K562 (cell line): ENCODE measurements around the gene LRRC8C. TPM values are rescaled to one million over a fixed set of nuclear protein-coding genes. Genes with fewer than 3 reads are reported as not detected.
A peak's percentile ranks its signal among the peaks of the same experiment; 100 is the strongest.

ENCODE experiments used
- ARNT ChIP-seq, 2 experiments: fragments of 450-650 bp; IDR thresholded peaks; 2 replicates each; pipeline ENCODE4 v1.6.1; 2016; ENCODE audit warnings: mild to moderate bottlenecking in 1 of 2
- BCLAF1 ChIP-seq, 2 experiments: fragments of 450-650 bp in 1 of 2; IDR thresholded peaks; 2 replicates each; pipeline ENCODE4 v1.6.1; 2011 to 2017; ENCODE audit warnings: low read depth in 2 of 2, antibody characterized with exemption in 1 of 2, borderline replicate concordance in 1 of 2, low read length in 1 of 2, mild to moderate bottlenecking in 1 of 2, mixed read lengths in 1 of 2; ENCODE audit not compliant: control insufficient read depth in 1 of 2
- BRCA1 ChIP-seq, 2 experiments: fragments of 450-650 bp in 1 of 2; sonication (generic) in 1 of 2; formaldehyde crosslinking in 1 of 2; IDR thresholded peaks; 2 replicates each; pipeline versions ENCODE4 v1.5.0 to v1.6.1; 2017 to 2020; ENCODE audit warnings: mild to moderate bottlenecking in 1 of 2, missing genetic modification reagents in 1 of 2
- ELF1 ChIP-seq: fragments of 200-800 bp; sonication (Bioruptor generic); IDR thresholded peaks from 2 replicates; pipeline ENCODE4 v1.6.1; 2016; ENCODE audit warnings: missing genetic modification characterization, missing compliant biosample characterization
- ETS2 ChIP-seq: IDR thresholded peaks from 2 replicates; pipeline ENCODE4 v1.6.1; 2016; ENCODE audit warnings: borderline replicate concordance, missing genetic modification characterization, mild to moderate bottlenecking, moderate library complexity, missing compliant biosample characterization; ENCODE audit not compliant: poor library complexity, severe bottlenecking
- NR0B1 ChIP-seq: fragments of 450-650 bp; IDR thresholded peaks from one replicate; pipeline ENCODE4 v1.6.1; 2018; ENCODE audit warnings: mild to moderate bottlenecking, moderate library complexity; ENCODE audit not compliant: partially characterized antibody
- PBX2 ChIP-seq, 2 experiments: IDR thresholded peaks in 1 of 2; conservative IDR thresholded peaks in 1 of 2; 2 replicates each; pipeline ENCODE4 v1.6.1; 2016; ENCODE audit warnings: low read depth in 2 of 2, mild to moderate bottlenecking in 1 of 2, missing compliant biosample characterization in 1 of 2, missing genetic modification characterization in 1 of 2, moderate library complexity in 1 of 2
- PHB2 ChIP-seq: fragments of 450-650 bp; IDR thresholded peaks from 2 replicates; pipeline ENCODE4 v1.6.1; 2017; ENCODE audit warnings: low read depth
- ZBED1 ChIP-seq: IDR thresholded peaks from 2 replicates; pipeline ENCODE4 v1.6.1; 2014
- ZC3H11A ChIP-seq: IDR thresholded peaks from 2 replicates; pipeline ENCODE4 v1.6.1; 2012; ENCODE audit warnings: low read depth, low read length, improper control_type of control experiment
- ZFP36 ChIP-seq: fragments of 150-350 bp; IDR thresholded peaks from 2 replicates; pipeline ENCODE4 v1.6.1; 2018; ENCODE audit warnings: low read length, low read depth; ENCODE audit not compliant: partially characterized antibody
- ZNF232 ChIP-seq: sonication (generic); formaldehyde crosslinking; IDR thresholded peaks from 2 replicates; pipeline ENCODE4 v1.8.0; 2022; ENCODE audit warnings: mild to moderate bottlenecking, missing genetic modification reagents
- ZNF609 ChIP-seq: sonication (generic); formaldehyde crosslinking; IDR thresholded peaks from 2 replicates; pipeline ENCODE4 v1.8.1; 2023; ENCODE audit warnings: missing genetic modification reagents, mild to moderate bottlenecking, borderline replicate concordance
- polyA plus RNA-seq, 8 experiments: library from polyadenylated mRNA; depleted of rRNA in 4 of 8; stranded (reverse) in 5 of 8; unstranded in 3 of 8; fragments of >200 nt; fragmentation: Nextera tagmentation in 2 of 8; fragmentation: Illumina TruSeq in 1 of 8; extraction: Ambion mirVana in 2 of 8; extraction: Trizol in 1 of 8; gene quantifications; 2 replicates each; pipeline versions ENCODE4 v1.2.1 to v1.2.3, GENCODE V29; 2011 to 2014; ENCODE audit warnings: inconsistent platforms in 1 of 8, missing spikeins in 1 of 8
- total RNA-seq, 7 experiments: library from RNA; depleted of rRNA in 6 of 7; stranded (reverse); fragments of >200 nt in 6 of 7; fragmentation: Illumina TruSeq in 2 of 7; extraction: Trizol in 2 of 7; gene quantifications; 2 replicates each; pipeline versions ENCODE4 v1.2.1 to v1.2.3, GENCODE V29; 2011 to 2021; ENCODE audit warnings: low replicate concordance in 1 of 7

Gene LRRC8C
- total and polyA plus RNA-seq, 9 of the 15 experiments (the other 6 are each of a cell fraction or from before 2014, with no cell fraction given): 1.00 to 12.5 (median 4.5) TPM

GRCh38 chr1:89762779-89763648 is 130.1 kb downstream of the LRRC8C start (continued):
- TF ChIP-seq PBX2 (CRISPR knock-in tag; IDR thresholded peaks at IDR 0.05; ENCODE audit: low read depth): no peak
- TF ChIP-seq PBX2 (tag; conservative IDR thresholded peaks at IDR 0.05; ENCODE audit: low read depth): 0 out of 2 replicates have a peak, but pooled peaks have one; percentile 10
- no peak for TF ChIP-seq ZNF609 (CRISPR knock-in tag)
- no peak for TF ChIP-seq BRCA1 (IDR thresholded peaks at IDR 0.05)
- no peak for TF ChIP-seq BRCA1 (CRISPR knock-in tag; IDR thresholded peaks at IDR 0.05)
- no peak for TF ChIP-seq NR0B1
- no peak for TF ChIP-seq ZFP36
- TF ChIP-seq ELF1 (tag): peak; percentile 25; the same call in 1 of the 2 replicates
- TF ChIP-seq ZC3H11A: no peak
- no peak for TF ChIP-seq ZNF232 (CRISPR knock-in tag)
- TF ChIP-seq ARNT (IDR thresholded peaks at IDR 0.05): no peak
- TF ChIP-seq ZBED1: 0 out of 2 replicates have a peak, but pooled peaks have one; percentile 18
- TF ChIP-seq PHB2: peak; percentile 63; the same call in 1 of the 2 replicates
- no peak for TF ChIP-seq BCLAF1 (IDR thresholded peaks at IDR 0.05; ENCODE audit: borderline replicate concordance in 1 of 2, control insufficient read depth in 1 of 2, low read depth in 2 of 2, low read length in 1 of 2)
- no peak for TF ChIP-seq ETS2 (tag)
